CD4-positive, alpha-beta T cell treated with Interleukin-12 subunit alpha and Interleukin-12 subunit beta, for 1 hour (primary cell): ENCODE measurements around the gene TAAR5.
"Not testable (repeated sequence)": the region's sequence is repeated elsewhere in the genome, so short reads cannot be mapped to it uniquely, and the experiment has no call there.

Experiments
- DNase-seq: peaks from one replicate; pipeline ENCODE4 v3.0.0-alpha.2; 2020

TAAR5 gene

DNA sequence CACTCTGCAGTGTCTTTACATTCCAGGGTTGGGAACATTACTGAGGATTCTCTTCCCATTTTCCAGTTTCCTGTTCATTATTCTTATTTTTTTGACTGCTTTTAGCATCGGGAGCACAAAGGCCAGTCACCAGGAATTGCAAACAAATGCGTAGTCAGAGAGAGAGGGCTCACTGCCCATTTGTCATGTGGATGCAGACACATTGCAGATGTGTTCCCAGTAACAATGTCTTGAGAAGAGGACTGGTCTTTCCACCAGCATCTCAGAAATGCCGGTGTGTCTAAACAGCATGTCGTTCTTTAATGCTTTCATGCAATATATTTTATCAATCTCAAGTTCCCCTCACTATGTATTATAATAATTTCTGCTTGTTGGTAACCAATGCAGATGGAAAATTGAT is 20.4 kb downstream of the TAAR5 start:
- no peak for DNase-seq

DNA sequence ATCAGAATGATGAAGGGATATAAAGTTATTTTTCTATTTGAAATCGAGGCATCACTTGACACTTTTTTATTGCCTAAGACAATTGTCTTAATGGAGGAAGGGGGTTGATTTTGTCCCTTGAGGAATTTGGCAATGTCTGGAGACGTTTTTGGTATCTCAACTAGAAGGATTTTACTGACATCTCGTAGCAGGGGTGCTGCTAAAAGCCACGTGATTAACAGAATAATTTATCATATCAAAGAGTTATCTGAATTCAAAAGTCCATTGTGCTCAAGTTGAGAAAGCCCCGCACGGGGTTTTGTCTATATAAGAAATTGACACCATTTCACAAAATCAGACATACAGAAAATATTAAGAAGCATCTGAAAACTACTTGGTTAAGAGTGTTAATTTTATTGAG is 20.9 kb downstream of the TAAR5 start:
- DNase-seq = no peak

DNA sequence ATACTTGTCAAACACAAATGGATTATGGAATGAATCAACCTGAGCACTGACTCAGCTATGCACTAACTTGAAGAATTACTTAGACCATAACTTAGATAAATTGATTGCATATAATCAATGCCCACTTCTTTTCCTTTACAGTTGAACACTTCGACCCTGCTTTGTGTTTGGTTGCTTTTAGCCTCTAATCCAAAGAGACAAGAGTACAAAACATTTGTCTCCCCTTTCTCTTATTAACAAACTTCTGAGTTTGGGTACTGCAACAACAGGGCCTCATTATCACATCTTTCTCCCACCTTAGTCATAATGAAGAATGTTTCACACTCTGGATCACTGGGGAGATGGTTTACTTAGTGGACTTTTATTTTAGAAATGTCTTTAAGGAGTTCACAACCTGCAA is 22.0 kb downstream of the TAAR5 start:
- no peak for DNase-seq

DNA sequence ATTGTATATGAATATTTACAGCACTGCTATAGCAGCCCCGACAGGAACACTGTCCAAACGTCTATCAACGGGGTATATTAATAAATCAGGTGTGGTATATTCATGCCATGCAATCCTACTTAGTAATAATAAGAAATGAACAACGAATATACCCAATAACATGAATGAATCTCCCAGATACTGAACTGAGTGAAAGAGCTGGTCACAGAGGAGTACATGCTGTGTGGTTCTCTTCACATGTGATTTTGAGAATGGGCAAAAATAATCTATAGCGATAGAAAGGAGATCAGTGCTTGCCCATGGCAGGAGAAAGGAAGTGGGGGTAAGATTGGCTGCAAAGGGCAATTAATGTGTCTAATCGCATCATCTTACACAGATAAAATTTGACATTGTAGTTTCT is 23.1 kb downstream of the TAAR5 start:
- DNase-seq = no peak

DNA sequence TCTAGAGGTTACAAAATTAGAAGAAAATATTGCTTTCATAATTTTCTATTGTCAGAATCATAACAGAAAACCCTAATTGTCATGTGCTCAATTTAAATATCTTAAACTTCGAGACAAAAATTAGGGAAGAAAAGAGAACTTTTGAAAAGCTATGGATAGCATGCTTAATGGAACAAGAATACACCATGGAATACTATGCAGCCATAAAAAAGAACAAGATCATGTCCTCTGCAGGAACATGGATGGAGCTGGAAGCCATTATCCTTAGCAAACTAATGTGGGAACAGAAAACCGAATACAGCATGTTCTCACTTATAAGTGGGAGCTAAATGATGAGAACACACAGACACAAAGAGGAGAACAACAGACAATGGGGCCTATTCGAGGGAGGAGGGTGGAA is 29.5 kb downstream of the TAAR5 start:
- DNase-seq = not testable (repeated sequence)

DNA sequence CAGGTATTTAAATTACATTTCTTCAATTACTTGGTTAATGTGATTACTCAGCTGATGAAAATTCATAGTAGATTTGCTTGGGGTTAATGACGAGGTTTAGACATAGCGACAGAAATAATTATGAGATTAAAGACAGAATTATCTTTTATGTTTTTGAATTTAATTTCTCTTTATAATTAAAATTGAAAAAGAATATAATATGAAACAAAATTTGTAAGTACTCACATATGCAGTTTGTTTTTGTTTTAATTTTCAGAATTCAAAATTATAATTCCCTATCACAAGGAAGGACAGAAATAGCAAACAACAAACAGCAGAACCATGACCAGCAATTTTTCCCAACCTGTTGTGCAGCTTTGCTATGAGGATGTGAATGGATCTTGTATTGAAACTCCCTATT is 37.2 kb downstream of the TAAR5 start, which contains the start of gene TAAR8:
TSS of gene TAAR8 (plus strand) at position 301 of the 400 bp plus-strand sequence. CDS start at position 322, 21 bp downstream.
- no peak for DNase-seq

DNA sequence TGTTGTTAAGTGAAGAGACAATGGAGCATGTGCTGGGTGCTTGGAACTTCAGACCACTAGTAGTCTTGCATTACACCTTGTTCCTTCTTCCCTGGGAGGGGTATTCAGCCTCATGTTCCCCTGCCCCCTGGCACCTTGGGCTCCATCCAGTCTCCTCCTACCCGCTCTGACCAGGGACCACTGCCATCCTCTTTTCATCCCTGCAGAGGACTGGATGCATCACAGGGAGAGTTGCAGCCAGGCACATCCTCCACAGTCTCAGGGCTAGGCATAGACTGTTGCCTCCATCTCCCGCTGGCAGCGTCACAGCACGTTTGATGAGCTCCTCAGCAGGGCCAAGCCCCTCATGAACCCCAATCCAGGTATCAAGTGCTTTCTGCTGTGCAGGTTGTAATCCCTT is 38.3 kb downstream of the TAAR5 start:
- no peak for DNase-seq

DNA sequence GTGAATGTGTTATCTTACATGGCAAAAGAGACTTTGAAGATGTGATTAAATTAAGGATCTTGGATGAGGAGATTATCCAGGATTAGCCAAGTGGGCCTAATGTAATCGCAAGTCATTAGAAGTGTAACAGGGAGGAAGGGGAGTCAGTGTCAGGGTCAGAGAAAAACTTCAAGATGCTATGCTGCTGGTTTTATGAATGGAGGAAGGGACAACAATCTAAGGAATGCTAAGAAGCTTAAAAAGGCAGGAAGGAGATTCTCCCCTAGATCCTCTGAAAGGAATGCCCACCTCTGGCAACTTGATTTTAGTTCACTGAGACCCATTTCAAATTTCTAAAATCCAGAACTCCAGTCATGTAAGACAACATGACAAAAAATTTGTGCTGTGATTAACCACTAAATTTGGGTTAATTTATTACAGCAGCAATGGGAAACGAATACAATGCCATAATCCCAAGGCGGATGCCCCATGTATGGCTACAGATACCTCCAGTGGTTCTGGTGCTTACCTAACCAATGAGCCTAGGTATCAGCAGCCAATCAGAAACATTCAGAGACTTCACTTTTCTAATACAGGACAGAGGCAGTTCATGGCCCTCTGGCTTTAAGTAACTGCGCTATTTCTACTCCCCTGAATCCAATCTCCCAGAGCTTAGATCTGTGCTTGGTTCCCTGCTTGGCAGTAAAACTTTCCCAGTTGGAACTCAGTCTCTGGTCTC is 40.6 kb downstream of the TAAR5 start:
- DNase-seq = no peak

DNA sequence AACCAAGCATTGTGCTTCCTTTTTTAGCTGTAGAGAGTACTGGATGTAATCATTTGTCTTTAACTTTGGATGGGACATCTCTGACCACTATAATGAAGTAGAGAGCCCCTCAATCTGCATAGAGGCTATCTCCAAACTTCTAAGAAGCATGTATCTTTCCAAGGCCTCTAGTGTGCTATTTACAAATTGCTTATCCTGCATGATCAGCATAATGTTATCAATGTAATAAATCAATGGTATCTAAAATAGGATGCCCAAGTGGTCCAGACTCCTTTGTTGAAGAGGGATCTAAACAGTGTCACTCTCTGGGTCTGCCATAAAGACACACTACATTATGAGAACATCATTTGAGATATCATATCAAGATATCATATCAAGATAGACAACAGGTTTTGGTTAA is 44.7 kb downstream of the TAAR5 start:
- no peak for DNase-seq
